B cell (primary cell): ENCODE measurements around the gene MARCHF10.

ENCODE experiments used
- EZH2 ChIP-seq: IDR thresholded peaks from 2 replicates; pipeline ENCODE4 v1.6.1; 2012; ENCODE audit warnings: borderline replicate concordance, low read depth, mild to moderate bottlenecking, moderate library complexity, low read length; ENCODE audit not compliant: insufficient read depth, poor library complexity, severe bottlenecking
- TF ChIP-seq, protein P1 (sequence below): fragments of 200-600 bp; IDR thresholded peaks from one replicate; pipeline ENCODE4 v1.8.0; 2022; ENCODE audit warnings: antibody characterized with exemption, mild to moderate bottlenecking

DNA sequence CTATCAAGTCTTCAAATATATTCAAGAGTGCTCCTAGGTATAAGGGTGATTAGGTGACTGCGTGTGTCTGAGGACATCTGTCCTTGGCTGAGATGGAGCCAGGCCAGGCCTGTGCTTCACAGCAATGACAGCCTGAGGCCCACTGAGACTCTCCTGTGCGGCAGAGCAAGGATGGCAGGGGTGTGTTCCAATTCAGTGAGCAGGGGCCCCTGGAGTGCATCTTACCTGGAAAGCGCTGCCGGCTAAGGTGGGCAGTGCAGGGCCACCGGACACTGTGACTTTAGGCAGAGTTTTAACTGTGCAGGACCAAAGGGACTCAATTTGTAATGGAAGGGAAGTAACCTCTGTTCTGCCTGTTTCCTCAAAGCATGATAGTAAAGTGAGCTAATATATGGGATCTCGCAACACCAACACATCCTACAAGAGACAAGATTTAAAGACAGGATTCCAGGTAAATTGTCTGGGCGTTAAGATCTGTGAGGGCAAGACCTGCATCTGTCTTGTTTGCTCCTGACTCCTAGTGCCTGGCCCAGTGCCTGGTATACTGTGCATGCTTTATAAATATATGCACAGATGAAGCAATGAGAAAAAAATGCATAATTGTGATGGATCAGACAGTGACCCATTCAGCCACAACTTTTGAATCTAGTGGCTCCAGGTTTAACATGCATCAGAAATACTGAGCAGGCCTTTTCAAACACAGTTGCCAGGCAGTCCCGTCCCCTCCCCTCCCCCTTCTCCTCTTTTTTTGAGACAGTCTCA, 93.9 kb downstream of the MARCHF10 start:
- TF ChIP-seq, protein P1, sequence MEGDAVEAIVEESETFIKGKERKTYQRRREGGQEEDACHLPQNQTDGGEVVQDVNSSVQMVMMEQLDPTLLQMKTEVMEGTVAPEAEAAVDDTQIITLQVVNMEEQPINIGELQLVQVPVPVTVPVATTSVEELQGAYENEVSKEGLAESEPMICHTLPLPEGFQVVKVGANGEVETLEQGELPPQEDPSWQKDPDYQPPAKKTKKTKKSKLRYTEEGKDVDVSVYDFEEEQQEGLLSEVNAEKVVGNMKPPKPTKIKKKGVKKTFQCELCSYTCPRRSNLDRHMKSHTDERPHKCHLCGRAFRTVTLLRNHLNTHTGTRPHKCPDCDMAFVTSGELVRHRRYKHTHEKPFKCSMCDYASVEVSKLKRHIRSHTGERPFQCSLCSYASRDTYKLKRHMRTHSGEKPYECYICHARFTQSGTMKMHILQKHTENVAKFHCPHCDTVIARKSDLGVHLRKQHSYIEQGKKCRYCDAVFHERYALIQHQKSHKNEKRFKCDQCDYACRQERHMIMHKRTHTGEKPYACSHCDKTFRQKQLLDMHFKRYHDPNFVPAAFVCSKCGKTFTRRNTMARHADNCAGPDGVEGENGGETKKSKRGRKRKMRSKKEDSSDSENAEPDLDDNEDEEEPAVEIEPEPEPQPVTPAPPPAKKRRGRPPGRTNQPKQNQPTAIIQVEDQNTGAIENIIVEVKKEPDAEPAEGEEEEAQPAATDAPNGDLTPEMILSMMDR, result no peak
- TF ChIP-seq EZH2, result no peak
